ENCODE measurements around the gene APOBEC4. TPM values are rescaled to one million over a fixed set of nuclear protein-coding genes. Genes with fewer than 3 reads are reported as not detected.

The APOBEC4 gene
- total RNA-seq, 1 experiment from 2014 or later: not detected

- Histone ChIP-seq H2AFZ (no peak overlapping the region), H3K79me2 (ENCODE audit: low read depth) (peaks cover 34% of the 10 kb centered on the region), H3K4me3 (0 out of 2 replicates have a peak overlapping the region, but pooled peaks have one; percentile 98), H3K27me3 (ENCODE audit: insufficient read depth, low read depth) (no peaks in the 10 kb centered on the region), H3F3A (ENCODE audit: insufficient read depth, low read depth) (peaks cover 16% of the 10 kb centered on the region; the same call in 1 of the 2 replicates), H3K9me3 (ENCODE audit: insufficient read depth, low read depth) (no peaks in the 10 kb centered on the region), H3K4me2 (peak overlapping the region; percentile 92), H3K9me2 (ENCODE audit: insufficient read depth) (no peaks in the 10 kb centered on the region), H3K36me3 (ENCODE audit: low read depth) (peaks cover 15% of the 10 kb centered on the region), H4K20me1 (ENCODE audit: insufficient read depth) (peaks cover 20% of the 10 kb centered on the region), H3K27ac (no peak overlapping the region), H3K4me1 (replicated peaks; ENCODE audit: insufficient read depth) (peaks cover 33% of the 10 kb centered on the region)
- DNase-seq: no peak
- POLR2A ChIA-PET (ENCODE audit: unreplicated experiment): no interaction called here
- CTCF ChIA-PET: no interaction called here
- intact Hi-C loops (cut with micrococcal nuclease; ENCODE audit: unreplicated experiment): loop anchor here (5.0 to 10.0 kb wide), 3 partner anchors 61 to 1058 kb away; partner anchors contain the start of gene SMG7
- no peak for TF ChIP-seq CTCF (conservative IDR thresholded peaks at IDR 0.05)
- TF ChIP-seq EZH2 (IDR thresholded peaks at IDR 0.05; ENCODE audit: low read depth): no peak
- BruUV-seq (replicated peaks): TSS peak; percentile 10
Measured at GRCh38 chr1:183636783-183637182, 16.3 kb downstream of the APOBEC4 start.

GRCh38 chr1:183636334-183636682 is 16.8 kb downstream of the APOBEC4 start:
- H3K4me3 ChIP-seq: peak overlapping the region; percentile 98
- peaks cover 36% of the 10 kb centered on the region for H3K4me1 ChIP-seq (replicated peaks; ENCODE audit: insufficient read depth)
- intact Hi-C loops (cut with micrococcal nuclease; ENCODE audit: unreplicated experiment): loop anchor here (5.0 to 10.0 kb wide), 3 partner anchors 61 to 1058 kb away; partner anchors contain the start of gene SMG7
- no peak overlapping the region for H3K27ac ChIP-seq
- peak overlapping the region; percentile 92 for H3K4me2 ChIP-seq
- BruUV-seq (replicated peaks): no TSS peak
- no peak for DNase-seq
- H4K20me1 ChIP-seq (ENCODE audit: insufficient read depth): peaks cover 21% of the 10 kb centered on the region
- H3K9me3 ChIP-seq (ENCODE audit: insufficient read depth, low read depth): no peaks in the 10 kb centered on the region
- H2AFZ ChIP-seq: peak overlapping the region; percentile 82
- peaks cover 16% of the 10 kb centered on the region; the same call in 1 of the 2 replicates for H3F3A ChIP-seq (ENCODE audit: insufficient read depth, low read depth)
- no peak for TF ChIP-seq CTCF (conservative IDR thresholded peaks at IDR 0.05)
- TF ChIP-seq EZH2 (IDR thresholded peaks at IDR 0.05; ENCODE audit: low read depth): no peak
- H3K79me2 ChIP-seq (ENCODE audit: low read depth): peaks cover 38% of the 10 kb centered on the region
- ChIA-PET POLR2A (ENCODE audit: unreplicated experiment) (interaction anchor here (0.5 to 0.6 kb wide), 3 partner anchors 663 to 1318 kb away, joined by 3 to 10 read pairs (median 6); partner anchors contain the start of gene C1orf21), CTCF (no interaction called here)
- no peaks in the 10 kb centered on the region for H3K27me3 ChIP-seq (ENCODE audit: insufficient read depth, low read depth)
- peaks cover 17% of the 10 kb centered on the region for H3K36me3 ChIP-seq (ENCODE audit: low read depth)
- H3K9me2 ChIP-seq (ENCODE audit: insufficient read depth): no peaks in the 10 kb centered on the region

GRCh38 chr1:183635606-183636333 is 17.3 kb downstream of the APOBEC4 start, which contains the start of gene ARPC5:
TSS of gene ARPC5 (minus strand) at chr1:183635783. CDS start at chr1:183635659, 124 bp downstream.
- peak; percentile 89 to 96 for DNase-seq
- Histone ChIP-seq H3K27me3 (ENCODE audit: insufficient read depth, low read depth) (no peaks in the 10 kb centered on the region), H3K9me3 (ENCODE audit: insufficient read depth, low read depth) (no peaks in the 10 kb centered on the region), H3K36me3 (ENCODE audit: low read depth) (peaks cover 19% of the 10 kb centered on the region), H3K4me1 (replicated peaks; ENCODE audit: insufficient read depth) (peaks cover 36% of the 10 kb centered on the region), H2AFZ (peak within 1 kb of the TSS; percentile 82), H3K79me2 (ENCODE audit: low read depth) (peaks cover 44% of the 10 kb centered on the region), H3K27ac (peak within 1 kb of the TSS; percentile 69), H3F3A (ENCODE audit: insufficient read depth, low read depth) (peaks cover 17% of the 10 kb centered on the region; the same call in 1 of the 2 replicates), H3K4me3 (peak within 1 kb of the TSS; percentile 98), H4K20me1 (ENCODE audit: insufficient read depth) (peaks cover 21% of the 10 kb centered on the region), H3K9me2 (ENCODE audit: insufficient read depth) (no peaks in the 10 kb centered on the region), H3K4me2 (peak within 1 kb of the TSS; percentile 92)
- intact Hi-C loops (cut with micrococcal nuclease; ENCODE audit: unreplicated experiment): loop anchor here (1.0 to 10.0 kb wide), 5 partner anchors 62 to 1059 kb away; partner anchors contain the start of gene SMG7
- ChIA-PET CTCF (no interaction called here), POLR2A (ENCODE audit: unreplicated experiment) (interaction anchor here (0.5 to 0.6 kb wide), 5 partner anchors 354 to 1319 kb away, joined by 3 to 10 read pairs (median 4); partner anchors contain the start of gene C1orf21)
- BruUV-seq (replicated peaks): no TSS peak
- TF ChIP-seq CTCF (conservative IDR thresholded peaks at IDR 0.05) (no peak), EZH2 (IDR thresholded peaks at IDR 0.05; ENCODE audit: low read depth) (no peak)

All from PC-9 (cell line).